Mononuclear cell (primary cell): ENCODE data around the gene ZFP36. TPM values are rescaled to one million over a fixed set of nuclear protein-coding genes. Genes with fewer than 3 reads are reported as not detected.

ENCODE experiments used
- H3K27me3 ChIP-seq: 2 replicates; pipeline ENCODE4 v1.6.0; 2011; ENCODE audit warnings: low read length, control low read depth; ENCODE audit not compliant: insufficient read depth
- H3K4me1 ChIP-seq: 2 replicates; pipeline ENCODE4 v1.5.1; 2011; ENCODE audit warnings: mild to moderate bottlenecking, low read length, control low read depth; ENCODE audit not compliant: insufficient read depth
- H3K4me3 ChIP-seq: 2 replicates; pipeline ENCODE4 v1.5.1; 2011; ENCODE audit warnings: mild to moderate bottlenecking, low read length, moderate library complexity
- H3K9me3 ChIP-seq: 2 replicates; pipeline ENCODE4 v1.5.1; 2011; ENCODE audit warnings: low read depth, mild to moderate bottlenecking, control low read depth, low read length
- total RNA-seq: library from RNA; depleted of rRNA; stranded (reverse); fragments of >200 nt; gene quantifications from one replicate; pipeline ENCODE4 v1.2.3, GENCODE V29; 2012

Gene ZFP36
- total RNA-seq, 1 donor, result 676 TPM

GRCh38 chr19:39379865-39380396 lies 26.7 kb upstream of the ZFP36 start:
- Histone ChIP-seq H3K4me3 (no peak overlapping the region), H3K27me3 (no peaks in the 10 kb centered on the region), H3K4me1 (no peaks in the 10 kb centered on the region), H3K9me3 (no peaks in the 10 kb centered on the region)

GRCh38 chr19:39380521-39381502 lies 25.8 kb upstream of the ZFP36 start:
- H3K27me3 ChIP-seq, result no peaks in the 10 kb centered on the region
- no peak overlapping the region for H3K4me3 ChIP-seq
- no peaks in the 10 kb centered on the region for H3K4me1 ChIP-seq
- H3K9me3 ChIP-seq, result no peaks in the 10 kb centered on the region

GRCh38 chr19:39381910-39382611 lies 24.6 kb upstream of the ZFP36 start:
- Histone ChIP-seq H3K4me3 (no peak overlapping the region), H3K9me3 (no peaks in the 10 kb centered on the region), H3K27me3 (no peaks in the 10 kb centered on the region), H3K4me1 (no peaks in the 10 kb centered on the region)

GRCh38 chr19:39382991-39383828 lies 23.4 kb upstream of the ZFP36 start:
- Histone ChIP-seq H3K27me3 (no peaks in the 10 kb centered on the region), H3K9me3 (no peaks in the 10 kb centered on the region), H3K4me3 (no peak overlapping the region), H3K4me1 (no peaks in the 10 kb centered on the region)

GRCh38 chr19:39384839-39385568 lies 21.6 kb upstream of the ZFP36 start:
- no peaks in the 10 kb centered on the region for H3K27me3 ChIP-seq
- peaks cover 9% of the 10 kb centered on the region for H3K4me1 ChIP-seq
- no peak overlapping the region for H3K4me3 ChIP-seq
- no peaks in the 10 kb centered on the region for H3K9me3 ChIP-seq

GRCh38 chr19:39385629-39386411 lies 20.8 kb upstream of the ZFP36 start:
- H3K4me1 ChIP-seq, result peaks cover 15% of the 10 kb centered on the region
- no peaks in the 10 kb centered on the region for H3K9me3 ChIP-seq
- no peaks in the 10 kb centered on the region for H3K27me3 ChIP-seq
- H3K4me3 ChIP-seq, result no peak overlapping the region

- Histone ChIP-seq H3K4me3 (no peak overlapping the region), H3K9me3 (no peaks in the 10 kb centered on the region), H3K27me3 (no peaks in the 10 kb centered on the region), H3K4me1 (peaks cover 15% of the 10 kb centered on the region)
These were observed 20.1 kb upstream of the ZFP36 start for GRCh38 chr19:39386557-39386956.

- Histone ChIP-seq H3K9me3 (no peaks in the 10 kb centered on the region), H3K27me3 (no peaks in the 10 kb centered on the region), H3K4me3 (no peak overlapping the region), H3K4me1 (peaks cover 30% of the 10 kb centered on the region)
These were observed 18.0 kb upstream of the ZFP36 start for GRCh38 chr19:39388657-39389056.

GRCh38 chr19:39389631-39390414 lies 16.8 kb upstream of the ZFP36 start:
- Histone ChIP-seq H3K9me3 (no peaks in the 10 kb centered on the region), H3K4me3 (peak overlapping the region; percentile 74), H3K4me1 (peaks cover 34% of the 10 kb centered on the region), H3K27me3 (no peaks in the 10 kb centered on the region)

- Histone ChIP-seq H3K27me3 (no peaks in the 10 kb centered on the region), H3K4me1 (peaks cover 34% of the 10 kb centered on the region), H3K9me3 (no peaks in the 10 kb centered on the region), H3K4me3 (peak overlapping the region; percentile 74)
These were observed 16.2 kb upstream of the ZFP36 start for GRCh38 chr19:39390451-39390750.

- Histone ChIP-seq H3K27me3 (no peaks in the 10 kb centered on the region), H3K4me1 (peaks cover 34% of the 10 kb centered on the region), H3K9me3 (no peaks in the 10 kb centered on the region), H3K4me3 (peak within 1 kb of the TSS; percentile 74)
These were observed 15.8 kb upstream of the ZFP36 start, which contains the start of the genes MED29 and PAF1 for GRCh38 chr19:39390751-39391437. MED29 (plus strand) TSS chr19:39391378; CDS start chr19:39391423, 45 bp downstream. PAF1 (minus strand) TSS chr19:39391106; CDS start chr19:39390864, 242 bp downstream.
